GM21825 (cell line): ENCODE measurements around the gene CD48.
A peak's percentile ranks its signal among the peaks of the same experiment; 100 is the strongest.
"Not testable (repeated sequence)": the region's sequence is repeated elsewhere in the genome, so short reads cannot be mapped to it uniquely, and the experiment has no call there.

Source experiments
- ATAC-seq: cut with Tn5 transposase; IDR thresholded peaks from one replicate; pipeline ENCODE4 v1.9.1; 2021; ENCODE audit warnings: mild to moderate bottlenecking, moderate library complexity; ENCODE audit not compliant: unreplicated experiment

Gene CD48

GRCh38 chr1:160716013-160716412 lies 4.4 kb upstream of the CD48 start:
- no peak for ATAC-seq

- ATAC-seq = not testable (repeated sequence)
Observed at GRCh38 chr1:160714034-160714648, 2.5 kb upstream of the CD48 start.

- ATAC-seq = no peak
Observed at GRCh38 chr1:160713161-160713560, 1.5 kb upstream of the CD48 start.

GRCh38 chr1:160712525-160713080 lies 981 bp upstream of the CD48 start:
- ATAC-seq = peak; percentile 44

- ATAC-seq = no peak
Observed at GRCh38 chr1:160711276-160711601, 383 bp downstream of the CD48 start.

- ATAC-seq = no peak
Observed at GRCh38 chr1:160710517-160711252, 937 bp downstream of the CD48 start.

- no peak for ATAC-seq
Observed at GRCh38 chr1:160709715-160710114, 1.9 kb downstream of the CD48 start.

- peak; percentile 43 for ATAC-seq
Observed at GRCh38 chr1:160708801-160709200, 2.8 kb downstream of the CD48 start.

GRCh38 chr1:160708118-160708517 lies 3.5 kb downstream of the CD48 start:
- no peak for ATAC-seq

- no peak for ATAC-seq
Observed at GRCh38 chr1:160707236-160708064, 4.2 kb downstream of the CD48 start.

- ATAC-seq = no peak
Observed at GRCh38 chr1:160706526-160707235, 4.9 kb downstream of the CD48 start.

- no peak for ATAC-seq
Observed at GRCh38 chr1:160705742-160706141, 5.9 kb downstream of the CD48 start.

- not testable (repeated sequence) for ATAC-seq
Observed at GRCh38 chr1:160705212-160705621, 6.4 kb downstream of the CD48 start.

GRCh38 chr1:160704250-160704649 lies 7.4 kb downstream of the CD48 start:
- ATAC-seq = no peak

GRCh38 chr1:160702100-160702499 lies 9.5 kb downstream of the CD48 start:
- ATAC-seq = no peak

- ATAC-seq = not testable (repeated sequence)
Observed at GRCh38 chr1:160692390-160692789, 19.2 kb downstream of the CD48 start.

GRCh38 chr1:160685266-160685665 lies 26.4 kb downstream of the CD48 start:
- no peak for ATAC-seq

- ATAC-seq = no peak
Observed at GRCh38 chr1:160682983-160683865, 28.4 kb downstream of the CD48 start.

- no peak for ATAC-seq
Observed at GRCh38 chr1:160681891-160682140, 29.8 kb downstream of the CD48 start.
